Keratinocyte (primary cell): ENCODE data around the gene CHCHD6.

Experiments
- CTCF ChIP-seq, 3 experiments: IDR thresholded peaks in 1 of 3; conservative IDR thresholded peaks in 1 of 3; optimal IDR thresholded peaks in 1 of 3; 2 replicates in 2 of 3; 3 replicates in 1 of 3; pipeline versions ENCODE3 to v1.5.1; 2011; ENCODE audit warnings: low read length in 3 of 3, mild to moderate bottlenecking in 3 of 3, moderate library complexity in 2 of 3, control low read depth in 1 of 3, inconsistent platforms in 1 of 3; ENCODE audit not compliant: insufficient read depth in 2 of 3; ENCODE audit errors: extremely low read depth in 1 of 3
- EZH2 ChIP-seq: IDR thresholded peaks from one replicate; pipeline ENCODE4 v1.6.1; 2012; ENCODE audit warnings: inconsistent platforms, mild to moderate bottlenecking, low read length, moderate library complexity

- TF ChIP-seq CTCF (optimal IDR thresholded peaks at IDR 0.05 in 1 of 3, IDR thresholded peaks at IDR 0.05 in 1 of 3, conservative IDR thresholded peaks at IDR 0.05 in 1 of 3; ENCODE audit: extremely low read depth in 1 of 3, insufficient read depth in 2 of 3, low read length in 3 of 3) (no peak), EZH2 (no peak)
Observed at GRCh38 chr3:126976906-126977305, 272.9 kb downstream of the CHCHD6 start.
